BE2C (cell line): ENCODE measurements around the gene MYH9.

Source experiments
- DNase-seq: peaks from one replicate; pipeline ENCODE4 v3.0.0-alpha.2; 2020
- H3K27me3 ChIP-seq: fragments of 250-450 bp; sonication (Bioruptor Pico); 2 replicates; pipeline ENCODE4 v1.5.1; 2020; ENCODE audit warnings: mild to moderate bottlenecking
- H3K36me3 ChIP-seq: fragments of 250-450 bp; sonication (Bioruptor Pico); 2 replicates; pipeline ENCODE4 v1.5.1; 2020; ENCODE audit warnings: mild to moderate bottlenecking
- H3K4me1 ChIP-seq: fragments of 250-450 bp; sonication (Bioruptor Pico); 2 replicates; pipeline ENCODE4 v1.5.1; 2020
- H3K4me3 ChIP-seq: 2 replicates; pipeline ENCODE4 v1.5.1; 2011; ENCODE audit warnings: low read depth, low read length
- H3K9me3 ChIP-seq: fragments of 250-450 bp; sonication (Bioruptor Pico); 2 replicates; pipeline ENCODE4 v1.5.1; 2020
- TF ChIP-seq, protein P1 (sequence below): IDR thresholded peaks from 2 replicates; pipeline ENCODE4 v1.5.1; 2012; ENCODE audit warnings: mild to moderate bottlenecking, low read depth, low read length

Gene MYH9

DNA sequence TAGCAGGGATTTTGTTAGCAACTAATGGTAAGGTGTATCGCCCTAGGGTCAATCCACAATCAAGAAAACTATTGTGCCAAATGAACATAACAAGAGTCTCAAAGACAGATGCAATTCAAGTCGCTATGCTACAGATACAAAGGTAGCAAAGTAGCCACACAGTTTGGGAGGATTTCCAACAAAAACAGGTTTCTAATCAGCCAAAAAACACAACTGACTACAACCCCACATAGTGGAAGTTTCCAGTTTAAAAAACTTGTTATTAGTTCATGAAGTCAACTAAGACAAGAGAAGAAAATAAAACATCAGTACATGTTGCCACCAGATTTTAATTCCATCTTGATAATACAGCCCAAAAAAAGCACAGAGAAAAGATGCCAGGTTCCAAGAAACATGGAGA, 38.0 kb downstream of the MYH9 start:
- H3K4me1 ChIP-seq, result no peaks in the 10 kb centered on the region
- TF ChIP-seq, protein P1, sequence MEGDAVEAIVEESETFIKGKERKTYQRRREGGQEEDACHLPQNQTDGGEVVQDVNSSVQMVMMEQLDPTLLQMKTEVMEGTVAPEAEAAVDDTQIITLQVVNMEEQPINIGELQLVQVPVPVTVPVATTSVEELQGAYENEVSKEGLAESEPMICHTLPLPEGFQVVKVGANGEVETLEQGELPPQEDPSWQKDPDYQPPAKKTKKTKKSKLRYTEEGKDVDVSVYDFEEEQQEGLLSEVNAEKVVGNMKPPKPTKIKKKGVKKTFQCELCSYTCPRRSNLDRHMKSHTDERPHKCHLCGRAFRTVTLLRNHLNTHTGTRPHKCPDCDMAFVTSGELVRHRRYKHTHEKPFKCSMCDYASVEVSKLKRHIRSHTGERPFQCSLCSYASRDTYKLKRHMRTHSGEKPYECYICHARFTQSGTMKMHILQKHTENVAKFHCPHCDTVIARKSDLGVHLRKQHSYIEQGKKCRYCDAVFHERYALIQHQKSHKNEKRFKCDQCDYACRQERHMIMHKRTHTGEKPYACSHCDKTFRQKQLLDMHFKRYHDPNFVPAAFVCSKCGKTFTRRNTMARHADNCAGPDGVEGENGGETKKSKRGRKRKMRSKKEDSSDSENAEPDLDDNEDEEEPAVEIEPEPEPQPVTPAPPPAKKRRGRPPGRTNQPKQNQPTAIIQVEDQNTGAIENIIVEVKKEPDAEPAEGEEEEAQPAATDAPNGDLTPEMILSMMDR, result no peak
- DNase-seq, result no peak
- no peaks in the 10 kb centered on the region for H3K9me3 ChIP-seq
- H3K27me3 ChIP-seq, result no peaks in the 10 kb centered on the region
- H3K4me3 ChIP-seq, result no peak overlapping the region
- peaks cover 11% of the 10 kb centered on the region for H3K36me3 ChIP-seq

- TF ChIP-seq, protein P1, result no peak
- H3K9me3 ChIP-seq, result no peaks in the 10 kb centered on the region
- H3K36me3 ChIP-seq, result peaks cover 11% of the 10 kb centered on the region
- H3K27me3 ChIP-seq, result no peaks in the 10 kb centered on the region
- no peaks in the 10 kb centered on the region for H3K4me1 ChIP-seq
- DNase-seq, result no peak
- H3K4me3 ChIP-seq, result no peak overlapping the region
Measured at GRCh38 chr22:36348760-36349159, 39.0 kb downstream of the MYH9 start.

- no peak for DNase-seq
- no peaks in the 10 kb centered on the region for H3K27me3 ChIP-seq
- no peaks in the 10 kb centered on the region for H3K4me1 ChIP-seq
- H3K4me3 ChIP-seq, result no peak overlapping the region
- TF ChIP-seq, protein P1, result no peak
- peaks cover 11% of the 10 kb centered on the region for H3K36me3 ChIP-seq
- no peaks in the 10 kb centered on the region for H3K9me3 ChIP-seq
Measured at GRCh38 chr22:36347094-36347493, 40.7 kb downstream of the MYH9 start.

DNA sequence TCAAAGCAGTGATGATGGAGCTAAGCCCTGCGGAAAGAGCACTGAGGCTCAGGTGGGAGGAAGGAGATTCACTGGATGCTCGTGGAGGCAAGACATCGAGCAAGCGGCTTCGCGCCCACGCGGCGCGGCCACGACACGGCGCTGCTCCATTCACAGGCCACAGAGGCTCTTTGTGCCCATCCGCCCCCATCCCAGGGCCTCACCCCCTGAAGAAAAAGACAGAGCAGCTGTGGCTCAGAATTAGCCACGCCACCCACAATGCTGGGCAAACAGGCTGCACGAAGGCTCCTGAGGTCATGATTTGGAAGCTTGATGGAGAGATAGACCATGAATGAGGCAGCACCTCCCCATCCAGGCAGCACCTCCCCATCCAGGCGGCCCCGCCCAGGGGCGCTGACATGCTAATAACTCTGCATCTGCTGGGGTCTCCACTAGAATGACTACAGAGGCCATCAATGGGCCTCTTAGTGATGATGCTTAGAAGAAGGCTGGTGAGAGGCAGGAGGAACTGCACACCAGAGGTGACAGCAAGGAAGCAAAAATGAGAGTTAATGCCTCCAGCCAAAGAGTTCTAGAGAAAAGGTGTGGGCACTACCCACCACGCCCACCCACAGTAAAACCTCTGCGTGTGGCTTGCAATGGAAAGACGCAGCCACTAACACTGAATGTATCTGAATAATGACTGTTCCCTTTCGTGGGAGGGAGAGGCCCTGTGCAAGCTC, 43.5 kb downstream of the MYH9 start:
- H3K4me1 ChIP-seq, result no peaks in the 10 kb centered on the region
- H3K27me3 ChIP-seq, result no peaks in the 10 kb centered on the region
- no peak for DNase-seq
- TF ChIP-seq, protein P1, result no peak
- H3K9me3 ChIP-seq, result no peaks in the 10 kb centered on the region
- peaks cover 37% of the 10 kb centered on the region for H3K36me3 ChIP-seq
- no peak overlapping the region for H3K4me3 ChIP-seq

DNA sequence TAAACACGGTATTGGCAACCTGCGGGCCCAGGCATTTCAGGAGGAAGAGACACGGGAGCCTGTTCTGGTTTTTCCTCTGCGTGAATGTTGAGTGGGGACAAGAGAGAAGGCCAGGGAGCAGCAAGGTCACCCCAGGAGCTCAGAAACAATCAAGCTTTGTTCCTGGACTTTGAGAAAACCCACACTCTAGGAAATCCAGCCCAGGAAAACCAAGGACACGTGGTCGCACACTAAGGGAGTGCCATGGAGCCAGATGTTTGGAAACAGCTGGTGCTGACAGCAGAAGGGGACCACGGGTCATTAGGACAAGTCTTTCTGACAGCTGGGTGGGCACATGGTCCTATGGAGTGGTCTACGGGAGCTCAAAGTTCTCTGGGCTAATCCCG, 44.1 kb downstream of the MYH9 start:
- peaks cover 36% of the 10 kb centered on the region for H3K36me3 ChIP-seq
- no peaks in the 10 kb centered on the region for H3K9me3 ChIP-seq
- no peak overlapping the region for H3K4me3 ChIP-seq
- TF ChIP-seq, protein P1, result no peak
- H3K27me3 ChIP-seq, result no peaks in the 10 kb centered on the region
- no peaks in the 10 kb centered on the region for H3K4me1 ChIP-seq
- no peak for DNase-seq

GRCh38 chr22:36343070-36343719, 44.6 kb downstream of the MYH9 start:
- no peaks in the 10 kb centered on the region for H3K9me3 ChIP-seq
- H3K4me3 ChIP-seq, result no peak overlapping the region
- no peaks in the 10 kb centered on the region for H3K27me3 ChIP-seq
- DNase-seq, result no peak
- no peaks in the 10 kb centered on the region for H3K4me1 ChIP-seq
- peaks cover 38% of the 10 kb centered on the region for H3K36me3 ChIP-seq
- TF ChIP-seq, protein P1, result no peak
